ENCODE results near the gene CXXC5. TPM values are rescaled to one million over a fixed set of nuclear protein-coding genes. Genes with fewer than 3 reads are reported as not detected.
A peak's percentile ranks its signal among the peaks of the same experiment; 100 is the strongest.

CXXC5 gene
- total and polyA plus RNA-seq, 9 of the 15 experiments (the other 6 are each of a cell fraction or from before 2014, with no cell fraction given) = 1.9 to 123 (median 45.8) TPM

DNA sequence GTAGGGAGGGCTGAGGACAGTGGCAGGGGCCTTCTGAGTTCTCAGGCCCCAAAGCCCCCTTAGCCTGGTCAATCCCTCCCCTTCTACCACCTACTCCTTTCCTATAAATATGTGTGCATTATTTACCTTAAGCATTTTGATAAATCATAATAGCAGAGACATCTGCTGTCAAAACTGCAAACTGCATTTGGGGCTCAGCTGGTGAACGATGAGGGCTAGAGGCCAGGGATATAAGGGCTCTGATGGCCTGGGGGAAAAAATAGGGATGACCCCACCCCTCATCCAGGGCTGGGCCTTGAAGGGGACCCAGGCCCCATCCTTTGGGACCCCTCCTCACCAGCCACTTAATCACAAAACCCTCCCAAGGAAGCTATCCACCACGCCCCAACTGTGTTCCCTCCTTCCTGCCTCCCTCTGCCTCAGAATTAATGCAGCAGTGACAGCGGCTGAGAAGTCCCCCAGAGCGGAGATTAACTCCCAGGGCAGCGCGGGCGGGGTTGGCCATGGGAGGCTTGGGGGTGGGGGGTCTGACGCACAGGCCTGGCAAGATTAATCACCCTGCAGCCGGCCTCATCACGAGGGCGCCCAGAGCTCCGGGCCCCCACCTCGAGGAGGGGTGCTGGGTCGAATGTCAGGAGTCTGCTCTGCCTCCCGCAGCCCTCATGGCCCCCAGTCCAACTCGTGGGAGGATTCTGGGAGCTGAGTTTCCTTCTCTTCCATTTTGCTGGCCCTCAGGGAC lies 42.1 kb downstream of the CXXC5 start (continued):
- TF ChIP-seq, protein P1, sequence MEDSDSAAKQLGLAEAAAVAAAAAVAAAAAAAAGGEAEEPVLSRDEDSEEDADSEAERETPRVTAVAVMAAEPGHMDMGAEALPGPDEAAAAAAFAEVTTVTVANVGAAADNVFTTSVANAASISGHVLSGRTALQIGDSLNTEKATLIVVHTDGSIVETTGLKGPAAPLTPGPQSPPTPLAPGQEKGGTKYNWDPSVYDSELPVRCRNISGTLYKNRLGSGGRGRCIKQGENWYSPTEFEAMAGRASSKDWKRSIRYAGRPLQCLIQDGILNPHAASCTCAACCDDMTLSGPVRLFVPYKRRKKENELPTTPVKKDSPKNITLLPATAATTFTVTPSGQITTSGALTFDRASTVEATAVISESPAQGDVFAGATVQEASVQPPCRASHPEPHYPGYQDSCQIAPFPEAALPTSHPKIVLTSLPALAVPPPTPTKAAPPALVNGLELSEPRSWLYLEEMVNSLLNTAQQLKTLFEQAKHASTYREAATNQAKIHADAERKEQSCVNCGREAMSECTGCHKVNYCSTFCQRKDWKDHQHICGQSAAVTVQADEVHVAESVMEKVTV (CRISPR knock-in tag; IDR thresholded peaks at IDR 0.05) = 0 out of 2 replicates have a peak, but pooled peaks have one; percentile 16
- TF ChIP-seq CCNT2 (IDR thresholded peaks at IDR 0.05; ENCODE audit: borderline replicate concordance, extremely low read depth, insufficient read length, low read depth, low read length) = no peak
- TF ChIP-seq EGR1 (conservative IDR thresholded peaks at IDR 0.05) = peak; percentile 57
- no peak for TF ChIP-seq PBX2 (CRISPR knock-in tag; IDR thresholded peaks at IDR 0.05; ENCODE audit: low read depth)
- peak; percentile 87 for TF ChIP-seq PBX2 (tag; conservative IDR thresholded peaks at IDR 0.05; ENCODE audit: low read depth)
- TF ChIP-seq POLR2G (IDR thresholded peaks at IDR 0.05; ENCODE audit: low read depth, low read length) = peak; percentile 58
- TF ChIP-seq ZNF511 (CRISPR knock-in tag; IDR thresholded peaks at IDR 0.05) = no peak
- TF ChIP-seq ZNF316 (IDR thresholded peaks at IDR 0.05) = no peak
- no peak for TF ChIP-seq HNRNPH1 (optimal IDR thresholded peaks at IDR 0.05; ENCODE audit: low read depth, low read length)
- TF ChIP-seq, protein P2, sequence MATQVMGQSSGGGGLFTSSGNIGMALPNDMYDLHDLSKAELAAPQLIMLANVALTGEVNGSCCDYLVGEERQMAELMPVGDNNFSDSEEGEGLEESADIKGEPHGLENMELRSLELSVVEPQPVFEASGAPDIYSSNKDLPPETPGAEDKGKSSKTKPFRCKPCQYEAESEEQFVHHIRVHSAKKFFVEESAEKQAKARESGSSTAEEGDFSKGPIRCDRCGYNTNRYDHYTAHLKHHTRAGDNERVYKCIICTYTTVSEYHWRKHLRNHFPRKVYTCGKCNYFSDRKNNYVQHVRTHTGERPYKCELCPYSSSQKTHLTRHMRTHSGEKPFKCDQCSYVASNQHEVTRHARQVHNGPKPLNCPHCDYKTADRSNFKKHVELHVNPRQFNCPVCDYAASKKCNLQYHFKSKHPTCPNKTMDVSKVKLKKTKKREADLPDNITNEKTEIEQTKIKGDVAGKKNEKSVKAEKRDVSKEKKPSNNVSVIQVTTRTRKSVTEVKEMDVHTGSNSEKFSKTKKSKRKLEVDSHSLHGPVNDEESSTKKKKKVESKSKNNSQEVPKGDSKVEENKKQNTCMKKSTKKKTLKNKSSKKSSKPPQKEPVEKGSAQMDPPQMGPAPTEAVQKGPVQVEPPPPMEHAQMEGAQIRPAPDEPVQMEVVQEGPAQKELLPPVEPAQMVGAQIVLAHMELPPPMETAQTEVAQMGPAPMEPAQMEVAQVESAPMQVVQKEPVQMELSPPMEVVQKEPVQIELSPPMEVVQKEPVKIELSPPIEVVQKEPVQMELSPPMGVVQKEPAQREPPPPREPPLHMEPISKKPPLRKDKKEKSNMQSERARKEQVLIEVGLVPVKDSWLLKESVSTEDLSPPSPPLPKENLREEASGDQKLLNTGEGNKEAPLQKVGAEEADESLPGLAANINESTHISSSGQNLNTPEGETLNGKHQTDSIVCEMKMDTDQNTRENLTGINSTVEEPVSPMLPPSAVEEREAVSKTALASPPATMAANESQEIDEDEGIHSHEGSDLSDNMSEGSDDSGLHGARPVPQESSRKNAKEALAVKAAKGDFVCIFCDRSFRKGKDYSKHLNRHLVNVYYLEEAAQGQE (IDR thresholded peaks at IDR 0.05; ENCODE audit: borderline replicate concordance) = peak; percentile 77
- TF ChIP-seq, protein P2 (CRISPR knock-in tag; IDR thresholded peaks at IDR 0.05; ENCODE audit: low read depth) = no peak
- no peak for TF ChIP-seq MAX (CRISPR knock-in tag; IDR thresholded peaks at IDR 0.05)
- no peak for TF ChIP-seq SREBF2 (CRISPR knock-in tag; IDR thresholded peaks at IDR 0.05)

Measured in K562 (cell line).